Nephron (organoid): ENCODE measurements around the gene DCDC2.

Source experiments
- H3K27ac Mint-ChIP-seq, 3 experiments: 2 replicates each; pipeline ENCODE4 v1.8.0; 2020; ENCODE audit warnings: mixed read lengths in 3 of 3, mild to moderate bottlenecking in 2 of 3, moderate library complexity in 1 of 3
- H3K27me3 Mint-ChIP-seq: 2 replicates; pipeline ENCODE4 v1.8.0; 2021; ENCODE audit warnings: low read depth, mild to moderate bottlenecking, moderate library complexity, mixed read lengths
- H3K36me3 Mint-ChIP-seq: 2 replicates; pipeline ENCODE4 v1.8.0; 2020; ENCODE audit warnings: low read depth, mixed read lengths
- H3K4me1 Mint-ChIP-seq: 2 replicates; pipeline ENCODE4 v1.8.0; 2020; ENCODE audit warnings: mixed read lengths
- H3K4me3 Mint-ChIP-seq, 3 experiments: 2 replicates each; pipeline ENCODE4 v1.8.0; 2020; ENCODE audit warnings: mild to moderate bottlenecking in 3 of 3, mixed read lengths in 3 of 3, moderate library complexity in 2 of 3
- H3K9me3 Mint-ChIP-seq: 2 replicates; pipeline ENCODE4 v1.8.0; 2020; ENCODE audit warnings: mixed read lengths
- TF ChIP-seq, protein P1 (sequence below), 3 experiments: fragments of 200-600 bp; sonication (generic); IDR thresholded peaks; one replicate each; pipeline ENCODE4 v1.5.0; 2021; ENCODE audit warnings: antibody characterized with exemption in 3 of 3; ENCODE audit not compliant: unreplicated experiment in 3 of 3

Gene DCDC2

DNA sequence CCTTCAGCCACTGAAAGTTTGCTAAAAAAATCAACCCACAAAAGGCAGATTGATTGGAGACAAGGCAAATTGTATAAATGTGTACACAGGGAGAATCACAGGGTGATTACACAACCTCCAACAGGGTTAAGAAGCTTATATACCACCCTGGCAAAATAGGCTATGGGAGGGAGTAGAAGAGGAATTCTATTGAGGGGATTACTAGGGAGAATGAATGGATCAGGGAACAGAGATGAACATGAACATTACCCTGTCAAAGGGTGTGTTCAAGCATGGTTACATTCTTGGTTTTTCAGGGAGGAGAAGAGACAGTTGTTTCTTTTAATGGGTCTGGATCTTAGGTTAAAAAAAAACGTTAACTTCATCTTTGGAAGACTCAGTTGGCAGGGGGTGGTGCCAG, 39.8 kb upstream of the DCDC2 start:
- H3K9me3 Mint-ChIP-seq, result no peaks in the 10 kb centered on the region
- H3K36me3 Mint-ChIP-seq, result no peaks in the 10 kb centered on the region
- peaks cover 3% of the 10 kb centered on the region for H3K4me1 Mint-ChIP-seq

DNA sequence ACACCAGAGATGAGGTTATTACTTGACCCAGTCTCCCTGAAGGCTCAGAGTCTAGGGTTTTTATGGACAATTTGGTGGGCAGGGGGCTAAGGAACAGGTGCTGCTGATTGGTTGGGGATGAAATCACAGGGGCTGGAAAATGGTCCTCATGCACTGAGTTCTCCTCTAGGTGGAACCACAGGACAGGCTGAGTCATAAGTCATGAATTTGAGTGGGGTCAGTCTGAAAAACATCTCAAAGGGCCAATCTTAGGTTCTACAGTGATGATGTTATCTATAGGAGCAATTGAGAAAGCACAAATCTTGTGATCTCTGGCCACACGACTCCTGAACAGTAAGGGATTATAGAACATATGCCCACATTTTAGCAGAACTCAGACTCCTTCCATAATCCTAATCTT, 39.0 kb upstream of the DCDC2 start:
- no peaks in the 10 kb centered on the region for H3K9me3 Mint-ChIP-seq
- H3K27me3 Mint-ChIP-seq, result peaks cover 36% of the 10 kb centered on the region
- TF ChIP-seq, protein P1, sequence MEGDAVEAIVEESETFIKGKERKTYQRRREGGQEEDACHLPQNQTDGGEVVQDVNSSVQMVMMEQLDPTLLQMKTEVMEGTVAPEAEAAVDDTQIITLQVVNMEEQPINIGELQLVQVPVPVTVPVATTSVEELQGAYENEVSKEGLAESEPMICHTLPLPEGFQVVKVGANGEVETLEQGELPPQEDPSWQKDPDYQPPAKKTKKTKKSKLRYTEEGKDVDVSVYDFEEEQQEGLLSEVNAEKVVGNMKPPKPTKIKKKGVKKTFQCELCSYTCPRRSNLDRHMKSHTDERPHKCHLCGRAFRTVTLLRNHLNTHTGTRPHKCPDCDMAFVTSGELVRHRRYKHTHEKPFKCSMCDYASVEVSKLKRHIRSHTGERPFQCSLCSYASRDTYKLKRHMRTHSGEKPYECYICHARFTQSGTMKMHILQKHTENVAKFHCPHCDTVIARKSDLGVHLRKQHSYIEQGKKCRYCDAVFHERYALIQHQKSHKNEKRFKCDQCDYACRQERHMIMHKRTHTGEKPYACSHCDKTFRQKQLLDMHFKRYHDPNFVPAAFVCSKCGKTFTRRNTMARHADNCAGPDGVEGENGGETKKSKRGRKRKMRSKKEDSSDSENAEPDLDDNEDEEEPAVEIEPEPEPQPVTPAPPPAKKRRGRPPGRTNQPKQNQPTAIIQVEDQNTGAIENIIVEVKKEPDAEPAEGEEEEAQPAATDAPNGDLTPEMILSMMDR (IDR thresholded peaks at IDR 0.05; ENCODE audit: unreplicated experiment in 3 of 3), result no peak
- no peak overlapping the region for H3K27ac Mint-ChIP-seq
- no peak overlapping the region for H3K4me3 Mint-ChIP-seq
- no peaks in the 10 kb centered on the region for H3K36me3 Mint-ChIP-seq
- H3K4me1 Mint-ChIP-seq, result no peaks in the 10 kb centered on the region

More for the DNA sequence above, 39.8 kb upstream of the DCDC2 start:
- Mint-ChIP-seq H3K4me3 (peak overlapping the region in 1 of 3 experiments; percentile 33), H3K27ac (no peak overlapping the region), H3K27me3 (peaks cover 36% of the 10 kb centered on the region)
- TF ChIP-seq, protein P1 (IDR thresholded peaks at IDR 0.05; ENCODE audit: unreplicated experiment in 3 of 3), result no peak

DNA sequence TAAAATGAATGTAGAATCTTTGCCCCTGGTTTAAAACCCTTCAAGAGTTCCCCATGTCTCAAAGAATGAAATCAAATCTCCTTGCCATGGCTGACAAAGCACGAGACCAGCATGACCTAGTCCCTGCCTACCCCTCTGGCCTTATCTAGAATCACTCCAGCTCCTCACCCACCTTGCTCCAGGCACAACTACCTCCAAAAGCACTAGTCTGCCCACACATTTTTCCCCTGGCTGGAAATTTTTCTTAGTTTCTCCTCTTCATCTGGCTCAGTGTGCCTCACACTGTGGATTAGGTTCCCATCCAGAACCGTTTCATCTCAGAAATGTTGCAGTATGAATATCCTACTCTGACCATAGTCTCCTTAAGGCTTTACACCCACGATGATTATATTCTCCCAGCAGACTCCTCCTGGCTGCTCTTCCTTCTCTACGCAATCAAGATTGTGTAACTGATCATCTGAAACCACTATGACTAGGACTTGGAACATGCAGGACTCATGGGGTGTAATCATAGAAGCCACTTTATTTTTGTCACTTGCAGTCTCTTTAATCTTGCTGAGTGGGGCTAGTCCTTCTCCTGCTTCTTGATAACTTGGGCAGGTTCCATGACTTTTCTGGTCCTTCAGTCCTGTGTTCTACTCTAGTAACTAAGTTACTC, 37.0 kb upstream of the DCDC2 start:
- no peaks in the 10 kb centered on the region for H3K4me1 Mint-ChIP-seq
- H3K4me3 Mint-ChIP-seq, result no peak overlapping the region
- H3K36me3 Mint-ChIP-seq, result no peaks in the 10 kb centered on the region
- TF ChIP-seq, protein P1 (IDR thresholded peaks at IDR 0.05; ENCODE audit: unreplicated experiment in 3 of 3), result no peak
- H3K27ac Mint-ChIP-seq, result no peak overlapping the region
- peaks cover 27% of the 10 kb centered on the region for H3K27me3 Mint-ChIP-seq
- H3K9me3 Mint-ChIP-seq, result no peaks in the 10 kb centered on the region

DNA sequence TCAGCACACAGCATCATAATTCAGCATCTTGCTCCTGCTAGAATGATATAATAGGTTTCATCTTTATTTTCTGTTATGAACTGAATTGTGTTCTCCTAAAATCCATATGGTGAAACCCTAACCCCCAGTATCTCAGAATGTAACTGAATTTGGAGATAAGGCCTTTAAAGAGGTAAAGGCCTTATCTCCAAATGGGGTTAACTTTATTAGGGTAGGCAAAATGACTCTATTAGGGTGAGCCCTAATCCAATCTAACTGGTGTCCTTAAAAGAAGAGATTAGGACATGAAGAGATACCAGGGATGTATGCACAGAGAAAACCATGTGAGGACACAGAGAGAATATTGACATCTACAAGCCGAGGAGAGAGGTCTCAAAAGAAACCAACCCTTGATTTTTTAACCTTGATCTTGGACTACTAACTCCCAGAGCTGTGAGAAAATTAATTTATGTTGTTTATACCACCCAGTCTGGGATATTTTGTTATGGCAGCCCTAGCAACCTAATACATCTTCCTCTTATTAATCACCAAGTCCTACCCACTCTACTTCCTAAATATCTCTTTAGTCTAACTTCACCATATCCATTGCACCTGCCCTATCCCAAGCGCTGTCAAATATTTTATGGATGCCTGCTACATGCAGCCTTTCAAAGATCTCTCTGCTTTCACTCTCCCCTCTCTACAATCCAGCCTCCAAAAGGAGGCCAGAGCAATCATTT, 36.4 kb upstream of the DCDC2 start:
- TF ChIP-seq, protein P1 (IDR thresholded peaks at IDR 0.05; ENCODE audit: unreplicated experiment in 3 of 3), result no peak

DNA sequence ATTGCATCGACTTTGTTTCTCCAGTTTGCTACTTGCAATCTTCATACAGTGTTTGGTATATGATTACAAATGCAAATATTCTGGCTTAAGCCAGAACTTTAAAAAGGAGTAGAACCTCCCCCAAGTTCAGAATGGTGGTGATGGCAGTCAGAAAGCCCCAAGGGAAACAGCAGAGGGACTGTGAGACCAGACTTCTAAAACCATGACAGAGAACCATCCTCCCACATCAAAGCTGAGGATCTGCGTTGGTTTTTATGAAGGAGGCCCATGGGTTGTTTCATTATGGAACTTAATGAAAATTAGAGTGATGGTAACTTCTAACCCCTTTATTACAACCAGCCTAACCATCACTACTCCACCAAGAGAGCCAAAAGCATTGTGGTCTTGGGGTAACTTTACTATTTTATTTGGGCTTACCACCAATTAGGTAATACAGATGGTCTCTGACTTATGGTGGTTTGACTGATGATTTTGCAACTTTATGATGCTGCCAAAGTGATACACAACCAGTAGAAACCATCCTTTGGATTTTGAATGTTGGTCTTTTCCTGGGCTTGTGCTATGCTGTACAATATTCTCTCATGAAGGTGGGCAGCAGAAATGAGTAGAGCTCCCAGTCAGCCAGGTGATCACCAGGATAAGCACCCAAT, 34.0 kb upstream of the DCDC2 start:
- Mint-ChIP-seq H3K27ac (no peak overlapping the region), H3K4me1 (no peaks in the 10 kb centered on the region), H3K9me3 (no peaks in the 10 kb centered on the region), H3K36me3 (no peaks in the 10 kb centered on the region), H3K4me3 (no peak overlapping the region), H3K27me3 (peaks cover 4% of the 10 kb centered on the region)
- TF ChIP-seq, protein P1 (IDR thresholded peaks at IDR 0.05; ENCODE audit: unreplicated experiment in 3 of 3), result no peak

More for the DNA sequence above, 36.4 kb upstream of the DCDC2 start:
- Mint-ChIP-seq H3K36me3 (no peaks in the 10 kb centered on the region), H3K27me3 (peaks cover 20% of the 10 kb centered on the region), H3K4me3 (no peak overlapping the region), H3K4me1 (no peaks in the 10 kb centered on the region), H3K9me3 (no peaks in the 10 kb centered on the region), H3K27ac (no peak overlapping the region)
